Bronchial epithelial cell (primary cell): ENCODE measurements around the gene MGLL. TPM values are rescaled to one million over a fixed set of nuclear protein-coding genes. Genes with fewer than 3 reads are reported as not detected.

Source experiments
- DNase-seq: peaks from one replicate; pipeline ENCODE4 v3.0.0-alpha.2; 2010; ENCODE audit warnings: low read depth
- FAIRE-seq: peaks from 2 replicates; lab custom pipeline; 2011; peaks lifted over from hg19 to GRCh38; lab: Jason Lieb, UNC
- H3K27me3 ChIP-seq: 2 replicates; pipeline ENCODE4 v1.5.1; 2011; ENCODE audit warnings: low read length; ENCODE audit not compliant: control insufficient read depth, insufficient read depth
- H3K36me3 ChIP-seq: 2 replicates; pipeline ENCODE4 v1.5.1; 2011; ENCODE audit warnings: low read length; ENCODE audit not compliant: control insufficient read depth, insufficient read depth
- H3K4me3 ChIP-seq: 2 replicates; pipeline ENCODE4 v1.5.1; 2011; ENCODE audit warnings: mild to moderate bottlenecking, low read depth, low read length, control low read depth
- total RNA-seq: library from RNA; depleted of rRNA; stranded (reverse); fragments of >200 nt; gene quantifications from 2 replicates; pipeline ENCODE4 v1.2.1, GENCODE V29; 2014
- TF ChIP-seq, protein P1 (sequence below): IDR thresholded peaks from 2 replicates; pipeline ENCODE4 v1.5.1; 2011; ENCODE audit warnings: mild to moderate bottlenecking, moderate library complexity, low read length, control low read depth, inconsistent platforms; ENCODE audit not compliant: insufficient read depth, severe bottlenecking

MGLL gene
- total RNA-seq, 1 donor from 2014 or later, result 25.5 TPM

DNA sequence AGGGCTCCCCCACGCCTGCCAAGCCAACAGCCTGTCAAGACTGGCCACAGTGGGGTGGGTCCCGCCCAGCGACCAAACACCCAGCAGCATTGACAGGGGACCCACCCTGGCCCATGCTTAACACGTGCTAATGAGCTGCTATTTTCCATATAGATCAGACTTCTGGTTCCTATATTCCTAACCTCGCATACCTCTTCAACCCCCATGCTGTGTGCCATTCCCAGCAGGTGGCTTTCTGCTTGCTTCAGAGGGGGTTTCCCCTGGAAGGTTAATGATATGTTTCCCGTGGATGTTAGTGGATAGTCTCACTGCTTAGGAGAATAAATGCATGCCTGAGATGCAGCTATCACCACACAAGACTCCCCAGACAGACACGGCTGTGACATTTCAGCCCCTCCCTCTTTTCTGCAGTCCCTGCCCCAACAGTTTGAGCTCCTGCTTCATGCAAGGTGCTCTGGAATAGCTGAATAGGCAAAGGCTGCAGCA lies 37.9 kb upstream of the MGLL start:
- Histone ChIP-seq H3K36me3 (no peaks in the 10 kb centered on the region), H3K4me3 (no peak overlapping the region), H3K27me3 (no peaks in the 10 kb centered on the region)
- TF ChIP-seq, protein P1, sequence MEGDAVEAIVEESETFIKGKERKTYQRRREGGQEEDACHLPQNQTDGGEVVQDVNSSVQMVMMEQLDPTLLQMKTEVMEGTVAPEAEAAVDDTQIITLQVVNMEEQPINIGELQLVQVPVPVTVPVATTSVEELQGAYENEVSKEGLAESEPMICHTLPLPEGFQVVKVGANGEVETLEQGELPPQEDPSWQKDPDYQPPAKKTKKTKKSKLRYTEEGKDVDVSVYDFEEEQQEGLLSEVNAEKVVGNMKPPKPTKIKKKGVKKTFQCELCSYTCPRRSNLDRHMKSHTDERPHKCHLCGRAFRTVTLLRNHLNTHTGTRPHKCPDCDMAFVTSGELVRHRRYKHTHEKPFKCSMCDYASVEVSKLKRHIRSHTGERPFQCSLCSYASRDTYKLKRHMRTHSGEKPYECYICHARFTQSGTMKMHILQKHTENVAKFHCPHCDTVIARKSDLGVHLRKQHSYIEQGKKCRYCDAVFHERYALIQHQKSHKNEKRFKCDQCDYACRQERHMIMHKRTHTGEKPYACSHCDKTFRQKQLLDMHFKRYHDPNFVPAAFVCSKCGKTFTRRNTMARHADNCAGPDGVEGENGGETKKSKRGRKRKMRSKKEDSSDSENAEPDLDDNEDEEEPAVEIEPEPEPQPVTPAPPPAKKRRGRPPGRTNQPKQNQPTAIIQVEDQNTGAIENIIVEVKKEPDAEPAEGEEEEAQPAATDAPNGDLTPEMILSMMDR, result no peak
- no peak for DNase-seq
- FAIRE-seq, result no peak

- no peak overlapping the region for H3K4me3 ChIP-seq
- no peak for DNase-seq
- no peaks in the 10 kb centered on the region for H3K36me3 ChIP-seq
- no peaks in the 10 kb centered on the region for H3K27me3 ChIP-seq
- no peak for FAIRE-seq
- TF ChIP-seq, protein P1, result no peak
Measured at GRCh38 chr3:127859730-127860129, 37.4 kb upstream of the MGLL start.

DNA sequence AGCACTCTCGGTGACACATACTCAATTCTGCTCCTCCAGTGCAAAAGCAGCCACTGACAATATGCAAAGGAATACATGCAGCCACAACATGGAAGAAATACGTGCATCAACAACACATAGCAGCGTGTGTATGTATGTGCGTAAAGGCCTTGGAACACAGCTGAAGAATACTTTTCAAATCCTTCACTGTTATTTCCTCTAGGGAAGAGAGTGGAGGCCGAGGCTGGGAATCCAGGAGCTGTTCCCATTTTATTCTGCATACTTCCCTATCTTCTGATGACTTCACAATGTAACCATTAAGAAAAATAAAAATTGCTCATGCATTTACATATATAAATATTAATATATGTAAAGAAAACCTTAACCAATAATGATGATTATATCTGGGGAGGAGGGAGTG lies 36.6 kb upstream of the MGLL start:
- no peak for DNase-seq
- Histone ChIP-seq H3K4me3 (no peak overlapping the region), H3K36me3 (no peaks in the 10 kb centered on the region), H3K27me3 (no peaks in the 10 kb centered on the region)
- FAIRE-seq, result no peak
- TF ChIP-seq, protein P1, result no peak

DNA sequence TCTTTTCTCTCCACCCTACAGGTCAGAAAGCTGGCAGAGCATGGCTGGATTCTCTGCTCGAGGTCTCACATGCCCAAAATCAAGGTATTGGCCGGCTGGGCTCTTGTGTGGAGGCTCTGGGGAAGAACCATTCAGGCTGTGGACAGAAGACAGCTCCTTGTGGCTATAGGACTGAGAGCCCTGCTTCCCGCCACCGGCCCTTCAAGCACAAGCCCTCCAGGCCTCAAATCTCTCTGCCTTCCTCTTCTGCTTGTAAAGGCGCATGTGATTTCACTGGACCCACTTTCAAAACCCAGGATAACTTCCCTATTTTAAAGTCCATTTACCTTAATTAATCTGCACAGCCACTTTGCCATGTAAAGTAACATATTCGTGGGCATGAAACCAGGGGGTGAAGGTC lies 36.2 kb upstream of the MGLL start:
- FAIRE-seq (no peak), DNase-seq (no peak)
- H3K36me3 ChIP-seq, result no peaks in the 10 kb centered on the region
- no peaks in the 10 kb centered on the region for H3K27me3 ChIP-seq
- TF ChIP-seq, protein P1, result no peak
- H3K4me3 ChIP-seq, result no peak overlapping the region

DNA sequence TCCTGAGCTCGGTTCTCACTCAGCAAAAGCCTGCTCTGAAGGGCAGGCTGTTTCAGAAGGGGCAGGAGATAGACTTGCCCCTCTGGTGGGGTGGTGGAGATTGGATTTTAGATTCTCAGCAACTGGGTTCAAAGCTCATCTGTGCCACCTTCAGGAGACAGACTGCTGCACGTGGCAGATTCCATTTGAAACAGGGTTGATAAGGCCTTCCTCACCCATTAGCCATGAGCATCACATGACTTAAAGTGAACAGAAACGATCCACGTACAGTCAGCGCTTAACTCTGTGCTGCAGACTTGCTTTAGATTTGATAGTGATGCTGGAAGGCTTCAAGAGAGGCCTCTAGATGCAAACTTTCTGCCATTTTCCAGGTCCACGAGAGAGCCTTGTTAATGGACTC lies 35.0 kb upstream of the MGLL start:
- TF ChIP-seq, protein P1, result peak; percentile 34
- FAIRE-seq (peak; percentile 13), DNase-seq (no peak)
- H3K4me3 ChIP-seq, result no peak overlapping the region
- H3K27me3 ChIP-seq, result no peaks in the 10 kb centered on the region
- H3K36me3 ChIP-seq, result no peaks in the 10 kb centered on the region

DNA sequence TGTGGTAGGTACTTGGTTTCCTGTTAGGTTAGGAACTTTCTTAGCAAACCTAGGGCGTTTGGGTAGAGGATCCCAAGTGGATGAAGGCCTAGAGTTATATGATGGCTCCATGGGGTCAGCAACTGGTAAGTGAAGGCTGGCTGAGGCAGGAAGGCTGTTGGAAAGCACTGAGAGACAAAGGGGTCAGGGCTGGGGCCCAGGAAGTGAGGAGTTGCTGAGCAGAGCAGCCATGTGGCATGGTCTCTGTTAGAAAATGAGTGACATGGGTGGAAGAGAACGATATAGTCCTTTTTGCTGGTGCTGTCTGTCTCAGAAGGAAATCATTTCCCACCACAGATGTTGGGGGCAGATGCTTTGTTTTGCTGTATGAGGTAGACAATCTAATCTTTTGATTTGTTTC lies 34.5 kb upstream of the MGLL start:
- DNase-seq (no peak), FAIRE-seq (peak; percentile 68)
- TF ChIP-seq, protein P1, result no peak
- Histone ChIP-seq H3K4me3 (no peak overlapping the region), H3K27me3 (no peaks in the 10 kb centered on the region), H3K36me3 (no peaks in the 10 kb centered on the region)
